Activated CD4-positive, alpha-beta T cell treated with anti-CD3 and anti-CD28 coated beads, Interleukin-2, amount 50 U/mL, for 16 hours (primary cell): ENCODE data around the gene WIPI1.
A peak's percentile ranks its signal among the peaks of the same experiment; 100 is the strongest.
"Not testable (repeated sequence)": the region's sequence is repeated elsewhere in the genome, so short reads cannot be mapped to it uniquely, and the experiment has no call there.

ENCODE experiments used
- DNase-seq: peaks from one replicate; pipeline ENCODE4 v3.0.0-alpha.2; 2020

The WIPI1 gene, protein sequence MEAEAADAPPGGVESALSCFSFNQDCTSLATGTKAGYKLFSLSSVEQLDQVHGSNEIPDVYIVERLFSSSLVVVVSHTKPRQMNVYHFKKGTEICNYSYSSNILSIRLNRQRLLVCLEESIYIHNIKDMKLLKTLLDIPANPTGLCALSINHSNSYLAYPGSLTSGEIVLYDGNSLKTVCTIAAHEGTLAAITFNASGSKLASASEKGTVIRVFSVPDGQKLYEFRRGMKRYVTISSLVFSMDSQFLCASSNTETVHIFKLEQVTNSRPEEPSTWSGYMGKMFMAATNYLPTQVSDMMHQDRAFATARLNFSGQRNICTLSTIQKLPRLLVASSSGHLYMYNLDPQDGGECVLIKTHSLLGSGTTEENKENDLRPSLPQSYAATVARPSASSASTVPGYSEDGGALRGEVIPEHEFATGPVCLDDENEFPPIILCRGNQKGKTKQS

DNA sequence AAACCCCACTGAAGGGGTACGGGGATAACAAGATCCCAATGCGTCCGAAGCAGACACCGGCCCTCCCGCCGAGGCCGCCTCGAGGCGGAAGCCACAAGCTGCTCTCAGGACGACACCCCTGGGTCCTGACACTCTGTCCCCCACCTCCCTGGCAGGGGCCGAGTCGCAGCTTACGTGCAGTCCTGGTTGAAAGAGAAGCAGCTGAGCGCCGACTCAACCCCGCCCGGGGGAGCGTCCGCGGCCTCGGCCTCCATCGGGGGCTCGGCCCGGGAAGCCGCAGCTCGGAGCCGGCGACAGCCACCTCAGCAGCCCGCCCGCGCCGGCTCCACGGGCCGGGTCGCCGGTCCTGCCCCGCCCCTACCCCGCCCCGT, at the start of gene WIPI1:
Gene WIPI1 (minus strand): TSS at position 329 of the 371 bp plus-strand sequence. CDS start 75 bp downstream, at position 254.
- DNase-seq, result no peak

DNA sequence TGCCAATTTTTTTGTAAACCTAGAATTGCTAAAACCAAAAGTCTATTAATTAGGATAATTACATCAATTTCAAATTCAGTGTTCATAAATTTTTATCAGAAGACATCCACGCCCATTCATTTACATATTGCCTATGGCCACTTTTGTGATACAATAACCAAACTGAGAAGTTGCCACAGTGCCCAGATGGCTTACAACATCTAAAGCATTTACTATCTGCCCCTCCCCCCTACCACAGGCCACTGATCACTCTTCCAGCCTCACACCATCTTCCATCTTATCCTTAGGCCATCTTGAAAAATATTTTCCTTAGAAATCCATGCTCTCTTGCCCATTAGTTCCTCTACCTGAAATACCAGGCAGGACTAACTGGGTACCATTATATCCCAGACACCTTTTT, 48.7 kb upstream of the WIPI1 start:
- no peak for DNase-seq

DNA sequence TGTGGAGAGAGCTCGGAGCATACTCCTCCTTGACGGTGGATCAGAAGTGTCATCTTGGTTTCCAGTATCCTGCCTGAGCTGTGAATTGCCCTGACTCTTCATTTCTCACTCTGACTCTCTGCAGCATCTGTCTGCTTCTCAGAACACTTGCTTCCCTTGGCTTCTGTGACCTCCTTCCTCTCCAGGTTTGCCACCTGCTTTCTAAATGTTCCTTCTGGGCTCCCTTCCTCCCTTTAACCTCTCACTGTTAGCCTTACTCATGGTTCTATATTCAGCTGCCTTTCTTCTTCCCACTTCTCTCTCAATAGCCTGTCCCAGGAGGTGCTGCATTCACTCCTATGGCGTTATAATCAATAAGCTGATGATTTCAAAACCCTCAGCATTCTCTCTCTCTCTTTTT, 43.8 kb upstream of the WIPI1 start:
- DNase-seq, result no peak

DNA sequence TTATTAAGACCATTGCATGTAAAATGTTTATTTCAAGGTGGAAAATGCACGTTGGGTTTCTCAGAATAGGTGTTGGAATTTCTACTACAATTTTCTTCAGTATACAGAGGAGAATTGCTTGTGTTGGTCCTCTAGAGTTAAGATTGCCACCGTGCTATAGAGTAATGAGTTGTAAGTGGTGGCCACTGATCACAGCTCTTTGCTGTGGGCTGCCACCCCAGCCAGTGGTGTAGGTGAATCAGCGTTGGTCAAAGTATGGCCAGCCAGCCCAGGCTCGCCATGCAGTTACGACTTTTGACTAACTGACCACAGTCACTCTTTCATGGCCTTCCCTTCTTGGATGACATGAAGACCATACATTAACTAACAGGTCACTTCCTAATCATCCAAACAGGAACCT, 42.3 kb upstream of the WIPI1 start:
- DNase-seq, result no peak

DNA sequence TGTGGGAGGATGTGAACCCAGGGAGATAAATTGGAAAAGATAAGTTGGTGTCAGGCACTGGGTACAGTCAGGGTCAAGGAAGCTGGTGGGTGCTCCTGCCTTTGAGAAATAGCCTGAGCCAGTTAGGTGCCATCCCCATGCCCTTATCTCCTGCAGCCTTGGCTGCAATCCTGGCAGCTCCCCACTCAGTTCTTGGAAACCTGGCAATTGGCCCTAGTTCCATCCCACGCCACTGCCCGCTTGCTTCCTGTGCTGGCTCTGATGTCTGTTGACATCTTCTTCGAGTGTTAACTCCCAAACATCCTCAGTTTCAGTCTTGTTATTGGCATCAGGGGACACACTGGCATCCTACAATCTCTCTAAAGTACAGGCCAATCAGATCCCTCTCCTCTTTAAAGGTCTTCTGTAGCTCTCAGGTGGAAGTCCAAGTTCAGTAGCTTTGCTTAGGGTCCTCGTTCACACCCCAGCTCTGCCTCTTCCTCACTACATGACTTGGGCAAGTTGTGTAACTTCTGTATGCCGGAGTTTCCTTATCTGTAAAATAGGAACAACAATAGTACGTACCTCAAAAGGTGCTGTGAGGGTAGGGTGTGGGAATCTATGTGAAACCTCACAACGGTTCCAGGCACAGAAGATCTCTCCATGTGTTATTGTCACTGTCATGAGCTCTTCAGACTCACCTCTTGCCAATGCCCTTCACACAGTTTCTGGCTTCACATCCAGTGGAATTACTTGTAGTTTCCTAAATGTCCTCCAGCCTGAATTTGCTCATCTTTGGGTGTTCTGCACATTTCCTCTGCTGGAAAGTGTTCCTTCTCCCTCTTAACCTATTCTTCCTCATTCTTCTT, 41.4 kb upstream of the WIPI1 start:
- DNase-seq, result no peak

DNA sequence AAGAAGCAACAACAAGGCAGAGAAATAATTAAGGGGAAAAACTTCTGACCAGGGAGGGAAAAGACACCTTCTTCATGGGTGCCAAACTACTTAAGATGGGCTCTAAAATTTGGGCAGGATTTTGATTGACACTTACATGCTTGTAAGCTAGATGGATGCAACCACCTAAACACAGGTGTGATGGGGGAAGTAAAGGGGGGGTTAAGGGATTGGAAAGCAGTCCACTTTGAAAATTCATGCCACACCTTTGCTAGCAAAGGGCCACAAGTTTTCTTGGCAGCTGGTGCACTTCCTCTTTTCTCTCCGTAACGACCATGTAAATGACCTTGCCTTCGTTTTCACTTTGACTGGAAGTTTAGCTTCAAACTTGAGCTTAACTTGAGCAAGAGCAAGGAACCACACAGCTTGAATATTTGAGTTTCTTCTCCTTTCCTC, 40.6 kb upstream of the WIPI1 start:
- peak; percentile 68 for DNase-seq

DNA sequence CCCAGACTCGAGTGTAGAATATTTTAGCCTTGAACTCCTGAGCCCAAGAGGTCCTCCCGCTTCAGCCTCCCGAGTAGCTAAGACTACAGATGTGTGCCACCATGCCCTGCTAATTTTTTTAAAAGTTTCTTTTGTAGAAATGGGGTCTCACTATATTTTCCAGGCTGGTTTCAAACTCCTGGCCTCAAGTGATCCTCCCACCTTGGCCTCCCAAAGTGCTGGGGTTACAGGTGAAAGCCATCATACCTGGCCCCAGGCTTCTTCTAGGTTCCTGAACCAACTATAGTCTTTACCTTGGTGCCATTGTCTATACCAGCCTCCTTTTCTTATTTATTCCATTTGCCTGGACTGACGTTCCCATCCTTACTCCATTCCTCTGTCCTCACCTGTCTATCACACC, 37.8 kb upstream of the WIPI1 start:
- no peak for DNase-seq

DNA sequence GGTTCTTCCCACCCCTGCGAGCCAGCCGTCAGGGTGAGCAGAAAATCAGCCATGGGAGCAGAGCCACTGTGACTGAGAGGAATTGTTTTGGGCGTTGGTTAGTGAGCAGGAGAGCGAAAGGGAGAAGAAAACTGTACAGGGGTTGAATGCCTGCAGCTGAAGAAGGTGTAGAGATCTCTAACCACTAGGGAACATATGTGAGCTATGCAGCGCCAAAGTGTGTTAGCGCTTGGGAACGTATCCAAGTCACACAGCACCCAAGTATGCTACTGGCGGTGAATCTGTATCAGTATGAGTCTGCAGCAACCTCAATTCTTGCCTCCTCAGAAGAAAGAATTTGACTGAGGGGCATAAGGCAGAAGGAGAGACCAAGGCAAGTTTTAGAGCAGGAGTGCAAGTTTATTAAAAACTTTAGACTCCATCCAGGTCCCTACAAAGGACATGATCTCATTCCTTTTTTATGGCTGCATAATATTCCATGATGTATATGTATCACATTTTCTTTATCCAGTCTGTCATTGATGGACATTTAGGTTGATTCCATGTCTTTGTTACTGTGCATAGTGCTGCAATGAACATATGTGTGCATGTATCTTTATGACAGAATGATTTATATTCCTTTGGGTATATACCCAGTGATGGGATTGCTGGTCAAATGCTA, 35.2 kb upstream of the WIPI1 start:
- DNase-seq, result not testable (repeated sequence)

DNA sequence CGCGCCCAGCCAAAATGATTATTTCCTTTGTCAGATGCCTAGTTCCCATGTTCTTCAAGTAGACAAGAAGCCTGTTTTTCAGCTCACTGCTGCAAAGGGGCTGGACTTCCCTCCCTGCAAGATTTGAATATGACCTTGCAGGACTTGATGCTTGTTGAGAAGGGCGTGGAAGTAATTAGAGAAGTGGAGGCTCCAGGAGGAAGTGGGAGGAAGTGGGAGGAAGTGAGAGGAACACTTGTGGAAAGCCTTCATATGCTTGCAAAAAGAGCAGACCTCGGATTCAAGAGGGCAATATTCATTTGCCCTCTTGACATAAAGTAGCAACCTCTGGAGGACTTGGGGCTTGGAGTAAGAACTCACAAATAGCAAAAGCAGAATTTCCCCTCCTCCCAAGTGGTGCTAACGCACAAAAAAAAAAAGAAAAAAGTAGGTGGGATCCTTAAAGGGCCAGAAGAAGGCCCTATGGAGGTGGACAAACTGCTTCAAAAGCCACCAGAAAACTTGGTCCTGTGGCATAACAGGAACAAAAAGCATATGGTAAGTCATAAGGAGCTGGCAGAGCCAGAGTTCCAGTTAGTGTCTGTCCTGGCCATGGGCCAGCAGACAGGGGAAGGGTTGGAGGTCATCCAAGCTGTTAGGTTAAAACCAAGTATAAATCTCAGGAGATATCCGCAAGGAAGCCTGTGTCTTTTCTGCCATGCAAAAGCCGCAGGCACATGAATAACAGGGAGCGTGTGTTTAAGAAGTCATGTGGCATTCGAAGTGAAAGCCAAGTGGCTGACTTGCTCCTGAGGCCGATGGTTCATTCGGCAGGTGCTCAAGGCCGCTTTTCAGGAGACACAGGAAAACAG, 34.3 kb upstream of the WIPI1 start:
- no peak for DNase-seq

DNA sequence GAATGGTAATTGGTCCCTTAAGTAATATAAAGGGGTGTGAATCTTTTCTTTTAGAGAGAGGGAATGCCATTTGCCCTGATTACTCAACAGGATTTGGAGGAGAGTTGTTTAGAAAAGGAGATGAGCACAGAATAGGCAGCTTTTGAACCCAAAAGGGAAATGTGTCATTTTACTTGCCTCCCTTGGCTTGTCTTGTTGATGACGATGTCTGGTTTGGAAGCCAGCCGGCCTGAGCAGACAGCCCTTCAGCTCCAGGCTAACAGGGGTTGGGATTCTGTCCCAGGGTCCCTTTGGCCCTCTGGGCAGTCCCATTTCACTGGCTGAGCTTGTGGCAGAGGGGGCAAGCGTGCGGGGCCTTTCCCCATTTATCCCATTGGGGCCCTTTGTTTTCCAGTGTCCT, 32.6 kb upstream of the WIPI1 start:
- DNase-seq, result no peak

DNA sequence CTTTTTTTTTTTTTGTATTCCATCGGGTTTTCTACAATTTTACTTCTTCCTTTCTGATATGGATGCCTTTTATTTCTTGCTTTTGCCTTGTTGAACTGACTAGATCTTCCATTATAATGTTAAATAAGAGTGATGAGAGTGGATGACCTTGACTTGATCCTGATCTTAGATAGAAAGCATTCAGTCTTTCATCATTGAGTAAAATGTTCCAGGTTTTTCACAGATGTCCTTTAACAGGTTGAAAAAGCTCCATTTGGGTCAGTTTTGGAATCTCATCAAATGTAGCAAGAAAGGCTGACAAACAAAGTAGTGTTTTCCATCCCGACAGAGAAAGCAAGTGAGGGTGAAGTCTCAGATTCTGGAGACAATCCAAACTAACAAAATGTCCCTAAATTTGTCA, 27.2 kb upstream of the WIPI1 start:
- no peak for DNase-seq

DNA sequence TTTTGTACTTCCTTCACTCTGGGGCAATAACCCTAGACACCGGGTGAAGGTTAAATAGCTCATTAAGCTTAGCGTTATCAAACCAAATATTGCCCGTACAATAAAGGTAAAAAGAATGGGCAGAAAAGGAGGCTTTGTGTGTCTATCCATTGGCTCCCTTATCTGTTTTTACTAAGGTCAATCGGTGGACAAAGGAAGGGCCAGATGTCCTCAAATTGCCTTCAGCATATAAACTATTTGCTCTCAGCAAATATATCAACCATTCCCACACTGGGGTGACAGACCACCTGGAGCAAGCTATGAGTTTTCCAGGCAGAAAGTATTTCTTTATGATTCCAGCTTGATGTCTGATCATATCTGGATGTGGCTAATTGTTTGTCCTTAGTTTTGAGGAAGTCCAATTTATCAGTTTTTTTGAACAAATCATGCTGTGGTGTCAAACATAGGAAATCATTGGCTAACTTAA, 25.3 kb upstream of the WIPI1 start:
- DNase-seq, result no peak

DNA sequence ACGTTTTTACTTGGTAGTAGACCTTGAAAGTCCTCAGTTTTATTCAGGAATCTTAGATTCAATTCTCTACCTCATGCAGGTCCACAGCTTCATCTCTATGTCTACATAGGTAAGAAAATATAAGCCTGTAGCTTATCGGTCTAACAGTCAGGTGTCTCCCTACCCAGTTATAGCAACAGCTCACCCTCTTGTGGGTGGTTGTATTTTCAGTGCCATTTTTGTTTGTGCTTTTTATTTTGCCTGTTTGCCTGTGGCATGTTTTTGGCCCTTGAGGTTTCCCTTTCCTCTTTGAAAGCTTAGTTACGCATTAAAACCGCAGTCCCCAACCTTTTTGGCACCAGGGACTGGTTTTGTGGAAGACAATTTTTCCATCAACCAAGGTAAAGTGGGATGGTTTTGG, 23.6 kb upstream of the WIPI1 start:
- DNase-seq, result no peak

DNA sequence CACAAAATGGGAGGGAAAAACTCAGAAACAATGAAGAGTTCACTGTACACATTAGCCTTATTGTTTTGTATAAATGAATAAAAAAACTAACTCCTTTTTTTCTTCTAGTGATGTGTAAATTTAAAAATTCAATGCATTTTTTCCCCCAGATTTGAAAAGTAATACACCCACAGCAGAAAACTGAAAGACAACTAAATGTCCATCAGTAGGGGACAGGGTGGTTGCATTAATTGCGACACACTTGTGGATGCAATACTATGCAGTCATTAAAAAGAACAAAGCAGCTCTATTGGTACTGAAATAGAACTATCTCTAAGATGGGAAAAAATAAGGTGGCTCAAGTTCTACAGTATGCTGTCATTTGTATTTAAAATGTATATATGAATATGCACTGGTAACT, 13.7 kb upstream of the WIPI1 start:
- no peak for DNase-seq

DNA sequence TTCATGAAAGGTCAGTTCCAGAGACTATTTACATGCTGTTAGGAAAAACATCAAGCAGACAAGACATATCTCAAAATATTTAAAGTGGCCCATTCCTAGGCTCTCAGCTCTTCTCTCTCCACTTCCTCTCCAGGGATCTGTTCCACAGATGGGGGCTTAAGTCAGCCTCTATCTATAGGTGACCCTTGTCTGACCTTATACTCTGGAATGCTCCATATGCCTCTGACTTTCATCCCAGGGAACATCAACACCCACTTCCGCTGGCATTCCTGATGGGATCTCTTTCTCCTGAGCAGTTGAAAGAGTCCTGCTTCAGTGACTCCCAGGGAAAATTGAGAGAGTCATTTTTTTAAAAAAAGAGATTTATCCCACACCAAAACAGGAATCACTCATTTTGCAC, 11.5 kb upstream of the WIPI1 start:
- no peak for DNase-seq

DNA sequence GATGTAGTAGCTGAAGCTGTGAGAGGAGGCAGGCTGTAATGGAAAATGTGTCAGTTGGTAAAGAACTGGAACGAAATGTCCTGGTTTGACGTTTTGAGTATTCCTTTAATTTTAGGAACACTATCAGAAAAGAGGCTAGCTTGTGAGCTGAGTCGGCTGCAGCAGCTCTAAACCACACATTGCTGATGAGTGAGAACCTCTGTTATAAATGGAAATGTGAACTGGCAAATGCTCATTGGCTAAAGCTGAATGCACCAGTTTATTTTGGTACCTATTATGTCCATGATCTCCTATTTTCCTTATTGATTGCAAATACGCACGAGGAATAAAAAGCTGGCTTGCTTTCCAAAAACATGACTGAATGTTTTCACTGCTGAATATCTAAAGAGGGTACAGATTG, 11.0 kb upstream of the WIPI1 start:
- DNase-seq, result no peak

DNA sequence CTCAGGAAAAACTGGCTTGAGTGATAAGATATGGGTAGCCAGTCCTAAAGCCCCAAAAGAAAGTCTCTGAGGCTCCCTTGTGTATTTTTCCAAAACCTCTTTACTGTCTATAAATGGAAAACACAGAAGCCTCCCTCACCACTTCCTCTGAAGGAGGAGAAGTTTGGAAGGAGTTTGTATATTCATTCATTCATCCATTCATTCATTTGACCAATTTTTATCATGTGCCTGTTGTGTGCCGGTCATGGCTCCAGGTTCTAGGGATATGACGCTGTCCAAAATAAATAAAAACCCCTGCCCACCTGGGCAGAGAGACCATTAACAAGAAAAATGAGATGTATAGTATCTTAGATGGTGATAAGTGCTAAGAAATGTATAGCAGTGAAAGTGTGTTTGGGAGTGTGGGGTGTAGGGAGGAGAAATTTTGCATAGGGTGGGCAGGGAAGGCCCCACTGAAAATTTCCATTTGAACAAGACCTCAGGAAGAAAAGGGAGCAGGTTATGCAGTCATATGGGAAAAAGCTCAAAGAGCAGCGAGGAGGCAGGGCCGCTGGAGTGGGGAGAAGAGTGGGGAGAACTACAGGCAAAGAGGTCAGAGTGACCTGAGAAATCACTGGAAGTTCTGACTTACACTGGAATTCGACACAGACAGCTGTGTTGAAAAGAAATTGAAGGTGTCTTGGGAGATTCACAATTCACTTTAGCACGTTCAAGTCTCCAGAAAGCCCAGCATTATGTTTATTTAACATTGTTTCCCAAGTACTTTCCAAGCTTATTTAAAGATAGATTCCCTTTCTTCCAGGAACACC, 6.1 kb upstream of the WIPI1 start:
- no peak for DNase-seq

DNA sequence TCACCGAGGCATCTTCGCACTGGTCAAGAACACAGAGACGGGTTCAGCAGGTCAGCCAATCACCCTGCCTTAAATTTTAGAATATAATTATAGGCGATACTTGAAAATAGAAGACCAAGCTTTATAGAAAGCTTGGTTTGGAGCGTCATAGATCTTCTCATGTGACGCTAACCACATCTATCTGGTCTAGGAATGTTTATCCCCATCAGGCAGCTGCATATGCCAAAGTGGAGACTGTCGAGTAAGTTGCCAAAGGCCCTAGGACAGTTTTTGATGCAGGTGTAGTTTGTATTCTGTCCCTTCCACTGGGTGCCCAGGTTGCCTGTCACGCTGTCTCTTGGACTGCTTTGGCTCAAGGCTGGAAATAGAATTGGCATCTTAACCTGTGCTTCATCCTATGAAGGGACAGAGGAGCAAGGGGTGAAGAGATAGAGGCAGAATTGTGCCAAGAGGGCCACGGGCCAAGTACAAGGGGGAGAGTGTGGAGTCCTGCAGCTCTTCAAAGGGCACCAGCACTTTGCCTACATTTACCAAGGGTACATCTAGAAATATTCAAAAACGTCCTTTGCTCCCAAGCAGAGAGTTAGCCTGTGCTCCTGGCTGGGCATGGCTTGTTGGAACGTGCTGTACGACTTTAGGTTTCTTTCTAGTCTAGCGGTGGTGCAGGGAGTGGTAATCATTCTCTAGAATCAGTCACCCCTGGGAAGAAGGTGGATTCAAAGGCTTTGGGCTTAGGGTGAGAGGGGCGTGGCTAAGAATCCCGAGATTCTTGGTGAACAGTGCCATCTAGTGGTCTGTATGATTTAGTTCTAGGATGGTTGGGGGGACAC, 5.3 kb upstream of the WIPI1 start:
- DNase-seq, result peak; percentile 91

DNA sequence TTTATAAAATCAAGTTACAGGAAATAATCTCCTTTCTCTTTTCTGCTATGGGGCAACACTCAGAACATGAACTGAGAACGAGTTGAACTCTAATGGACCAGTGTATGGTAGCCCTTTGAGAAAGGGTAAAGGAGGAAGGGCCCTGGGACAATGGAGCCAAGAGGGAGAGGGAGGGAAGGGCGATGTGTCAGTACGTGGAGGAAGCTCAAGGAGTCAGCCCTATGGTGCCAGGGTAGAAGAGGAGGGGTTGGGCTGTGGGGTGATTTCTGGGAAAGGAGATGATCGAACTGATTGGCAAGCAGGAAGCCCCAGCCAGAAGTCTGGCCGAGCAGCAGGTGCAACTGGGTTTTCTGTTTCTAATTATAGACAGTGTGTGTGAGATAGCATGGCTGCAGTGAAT, 4.3 kb upstream of the WIPI1 start:
- DNase-seq, result peak; percentile 79

DNA sequence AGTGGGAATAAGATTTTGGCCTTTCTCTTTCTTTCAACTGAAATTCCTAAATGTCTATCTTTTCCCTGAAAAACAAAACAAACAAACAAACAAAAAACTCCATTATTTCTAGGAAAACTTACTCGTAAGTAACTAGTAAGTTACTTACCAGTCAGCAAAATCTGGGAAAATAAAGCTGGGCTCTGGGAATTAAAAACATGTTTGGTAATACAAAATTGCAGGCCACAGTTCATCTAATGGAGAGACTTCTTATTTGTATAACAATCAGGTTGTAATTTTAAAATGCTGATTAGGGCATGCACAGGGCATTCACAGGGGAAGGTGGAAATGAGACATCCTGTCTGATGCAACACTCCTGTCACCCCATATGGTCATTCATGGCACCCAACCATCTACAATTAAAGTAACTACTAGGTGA, 3.8 kb upstream of the WIPI1 start:
- peak; percentile 66 for DNase-seq

DNA sequence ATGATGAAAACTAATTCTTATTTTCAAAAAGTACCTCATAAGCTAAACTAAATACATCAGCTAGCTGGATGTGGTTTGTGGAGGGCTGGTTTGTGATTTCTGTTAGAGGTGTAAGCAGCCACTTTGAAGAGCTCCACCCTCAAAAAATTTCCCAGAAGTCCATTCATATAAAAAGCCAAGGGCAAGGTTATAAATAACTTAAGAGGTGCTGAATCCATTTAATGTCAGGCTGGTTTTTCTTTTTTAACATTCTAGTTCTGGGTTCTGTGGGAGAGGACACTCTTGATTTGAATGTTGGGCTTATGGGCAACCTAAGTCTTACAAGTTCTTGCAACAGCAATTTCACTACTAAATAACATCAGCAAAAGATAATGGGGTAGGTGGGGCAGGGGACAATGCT, 3.4 kb upstream of the WIPI1 start:
- peak; percentile 85 for DNase-seq
